IMR-90 (cell line): ENCODE measurements around the gene DENND6A.

Experiments used
- CEBPB ChIP-seq: IDR thresholded peaks from 2 replicates; pipeline ENCODE4 v1.6.1; 2012; ENCODE audit warnings: low read depth, low read length, improper control_type of control experiment
- ELK1 ChIP-seq: fragments of 150-350 bp; IDR thresholded peaks from 2 replicates; pipeline ENCODE4 v1.6.1; 2016; ENCODE audit warnings: low read depth, mild to moderate bottlenecking, low read length, moderate library complexity, borderline replicate concordance
- MAZ ChIP-seq: IDR thresholded peaks from 2 replicates; pipeline ENCODE4 v1.6.1; 2012; ENCODE audit warnings: low read depth, mild to moderate bottlenecking, low read length, improper control_type of control experiment, moderate library complexity, borderline replicate concordance
- MXI1 ChIP-seq: IDR thresholded peaks from 2 replicates; pipeline ENCODE4 v1.6.1; 2012; ENCODE audit warnings: low read depth, mild to moderate bottlenecking, low read length, moderate library complexity, borderline replicate concordance
- NFE2L2 ChIP-seq: fragments of 150-350 bp; IDR thresholded peaks from 2 replicates; pipeline ENCODE4 v1.6.1; 2016; ENCODE audit warnings: low read depth, mild to moderate bottlenecking, low read length
- POLR2A ChIP-seq: IDR thresholded peaks from 2 replicates; pipeline ENCODE4 v1.6.1; 2012; ENCODE audit warnings: mild to moderate bottlenecking, low read depth, low read length
- RAD21 ChIP-seq: IDR thresholded peaks from 2 replicates; pipeline ENCODE4 v1.6.1; 2012; ENCODE audit warnings: low read length, improper control_type of control experiment
- RCOR1 ChIP-seq: IDR thresholded peaks from 2 replicates; pipeline ENCODE4 v1.6.1; 2012; ENCODE audit warnings: mild to moderate bottlenecking, low read length, improper control_type of control experiment; ENCODE audit not compliant: insufficient replicate concordance
- TF ChIP-seq, protein P1 (sequence below): fragments of 150-350 bp; IDR thresholded peaks from 2 replicates; pipeline ENCODE4 v1.6.1; 2017; ENCODE audit warnings: mild to moderate bottlenecking, antibody characterized with exemption, low read length, low read depth
- TF ChIP-seq, protein P2 (sequence below): conservative IDR thresholded peaks from 2 replicates; pipeline ENCODE4 v1.5.1; 2012; ENCODE audit warnings: mild to moderate bottlenecking, low read depth, low read length, improper control_type of control experiment

GRCh38 chr3:57696801-57697321, 4.0 kb upstream of the DENND6A start:
- TF ChIP-seq ELK1, result no peak
- no peak for TF ChIP-seq MXI1
- TF ChIP-seq, protein P1, sequence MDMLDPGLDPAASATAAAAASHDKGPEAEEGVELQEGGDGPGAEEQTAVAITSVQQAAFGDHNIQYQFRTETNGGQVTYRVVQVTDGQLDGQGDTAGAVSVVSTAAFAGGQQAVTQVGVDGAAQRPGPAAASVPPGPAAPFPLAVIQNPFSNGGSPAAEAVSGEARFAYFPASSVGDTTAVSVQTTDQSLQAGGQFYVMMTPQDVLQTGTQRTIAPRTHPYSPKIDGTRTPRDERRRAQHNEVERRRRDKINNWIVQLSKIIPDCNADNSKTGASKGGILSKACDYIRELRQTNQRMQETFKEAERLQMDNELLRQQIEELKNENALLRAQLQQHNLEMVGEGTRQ, result no peak
- TF ChIP-seq, protein P2, sequence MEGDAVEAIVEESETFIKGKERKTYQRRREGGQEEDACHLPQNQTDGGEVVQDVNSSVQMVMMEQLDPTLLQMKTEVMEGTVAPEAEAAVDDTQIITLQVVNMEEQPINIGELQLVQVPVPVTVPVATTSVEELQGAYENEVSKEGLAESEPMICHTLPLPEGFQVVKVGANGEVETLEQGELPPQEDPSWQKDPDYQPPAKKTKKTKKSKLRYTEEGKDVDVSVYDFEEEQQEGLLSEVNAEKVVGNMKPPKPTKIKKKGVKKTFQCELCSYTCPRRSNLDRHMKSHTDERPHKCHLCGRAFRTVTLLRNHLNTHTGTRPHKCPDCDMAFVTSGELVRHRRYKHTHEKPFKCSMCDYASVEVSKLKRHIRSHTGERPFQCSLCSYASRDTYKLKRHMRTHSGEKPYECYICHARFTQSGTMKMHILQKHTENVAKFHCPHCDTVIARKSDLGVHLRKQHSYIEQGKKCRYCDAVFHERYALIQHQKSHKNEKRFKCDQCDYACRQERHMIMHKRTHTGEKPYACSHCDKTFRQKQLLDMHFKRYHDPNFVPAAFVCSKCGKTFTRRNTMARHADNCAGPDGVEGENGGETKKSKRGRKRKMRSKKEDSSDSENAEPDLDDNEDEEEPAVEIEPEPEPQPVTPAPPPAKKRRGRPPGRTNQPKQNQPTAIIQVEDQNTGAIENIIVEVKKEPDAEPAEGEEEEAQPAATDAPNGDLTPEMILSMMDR, result no peak
- no peak for TF ChIP-seq CEBPB
- TF ChIP-seq POLR2A, result no peak
- TF ChIP-seq NFE2L2, result no peak
- TF ChIP-seq RAD21, result no peak
- no peak for TF ChIP-seq RCOR1
- TF ChIP-seq MAZ, result no peak
